Astrocyte of the cerebellum (primary cell): ENCODE measurements around the gene RASA3.

ENCODE experiments used
- DNase-seq: peaks from one replicate; pipeline ENCODE4 v3.0.0-alpha.2; 2011; ENCODE audit warnings: low read depth
- H3K4me3 ChIP-seq: 2 replicates; pipeline ENCODE4 v1.5.1; 2011; ENCODE audit warnings: mild to moderate bottlenecking, low read depth, low read length, moderate library complexity
- in situ Hi-C: cut with HindIII; loops from 2 replicates; pipeline ENCODE4 v1.10.0; 2017; ENCODE audit warnings: low sequenced_read_pairs
- TF ChIP-seq, protein P1 (sequence below): IDR thresholded peaks from 2 replicates; pipeline ENCODE4 v1.5.1; 2012; ENCODE audit warnings: low read length, low read depth, moderate library complexity, mild to moderate bottlenecking; ENCODE audit errors: missing control alignments

The RASA3 gene

DNA sequence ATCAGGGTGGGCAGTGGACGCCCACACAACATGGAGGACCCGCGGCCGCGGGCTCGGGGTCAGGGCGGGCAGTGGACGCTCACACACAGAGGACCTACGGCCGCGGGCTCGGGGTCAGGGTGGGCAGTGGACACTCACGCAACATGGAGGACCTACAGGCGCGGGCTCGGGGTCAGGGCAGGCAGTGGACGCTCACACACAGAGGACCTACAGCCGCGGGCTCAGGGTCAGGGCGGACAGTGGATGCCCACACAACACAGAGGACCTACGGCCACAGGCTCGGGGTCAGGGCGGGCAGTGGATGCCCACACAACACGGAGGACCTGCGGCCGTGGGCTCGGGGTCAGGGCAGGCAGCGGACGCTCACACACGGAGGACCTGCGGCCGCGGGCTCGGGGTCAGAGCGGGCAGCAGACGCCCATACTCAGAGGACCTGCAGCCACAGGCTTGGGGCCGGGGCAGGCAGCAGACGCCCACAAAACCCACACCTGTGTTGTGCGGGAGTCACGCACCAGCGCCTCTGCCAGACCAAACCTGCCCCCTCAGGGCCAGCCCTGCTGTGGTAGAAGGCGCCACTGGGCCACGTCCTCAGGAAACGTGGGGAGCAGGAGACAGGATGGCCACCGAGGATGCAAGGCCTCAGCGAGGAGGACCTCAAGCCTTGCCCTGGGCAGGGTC lies 131.0 kb downstream of the RASA3 start:
- no peak for DNase-seq
- no peak overlapping the region for H3K4me3 ChIP-seq
- in situ Hi-C loops: no loop called here
- TF ChIP-seq, protein P1, sequence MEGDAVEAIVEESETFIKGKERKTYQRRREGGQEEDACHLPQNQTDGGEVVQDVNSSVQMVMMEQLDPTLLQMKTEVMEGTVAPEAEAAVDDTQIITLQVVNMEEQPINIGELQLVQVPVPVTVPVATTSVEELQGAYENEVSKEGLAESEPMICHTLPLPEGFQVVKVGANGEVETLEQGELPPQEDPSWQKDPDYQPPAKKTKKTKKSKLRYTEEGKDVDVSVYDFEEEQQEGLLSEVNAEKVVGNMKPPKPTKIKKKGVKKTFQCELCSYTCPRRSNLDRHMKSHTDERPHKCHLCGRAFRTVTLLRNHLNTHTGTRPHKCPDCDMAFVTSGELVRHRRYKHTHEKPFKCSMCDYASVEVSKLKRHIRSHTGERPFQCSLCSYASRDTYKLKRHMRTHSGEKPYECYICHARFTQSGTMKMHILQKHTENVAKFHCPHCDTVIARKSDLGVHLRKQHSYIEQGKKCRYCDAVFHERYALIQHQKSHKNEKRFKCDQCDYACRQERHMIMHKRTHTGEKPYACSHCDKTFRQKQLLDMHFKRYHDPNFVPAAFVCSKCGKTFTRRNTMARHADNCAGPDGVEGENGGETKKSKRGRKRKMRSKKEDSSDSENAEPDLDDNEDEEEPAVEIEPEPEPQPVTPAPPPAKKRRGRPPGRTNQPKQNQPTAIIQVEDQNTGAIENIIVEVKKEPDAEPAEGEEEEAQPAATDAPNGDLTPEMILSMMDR: no peak

- TF ChIP-seq, protein P1: no peak
- in situ Hi-C loops: no loop called here
- no peak for DNase-seq
- H3K4me3 ChIP-seq: no peak overlapping the region
Measured at GRCh38 chr13:114000151-114001040, 132.0 kb downstream of the RASA3 start.

DNA sequence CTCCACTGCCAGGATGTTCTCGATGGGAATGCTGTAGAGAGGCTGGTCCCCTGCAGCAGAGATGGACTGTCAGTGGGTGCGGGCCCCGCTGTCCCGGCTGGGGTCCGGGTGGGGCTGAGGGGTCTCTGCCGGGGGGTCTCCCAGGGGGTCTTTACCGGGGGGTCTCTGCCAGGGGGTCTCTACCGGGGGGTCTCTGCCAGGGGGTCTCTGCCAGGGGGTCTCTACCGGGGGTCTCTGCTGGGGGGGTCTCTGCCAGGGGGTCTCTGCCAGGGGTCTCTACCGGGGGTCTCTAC lies 132.9 kb downstream of the RASA3 start:
- TF ChIP-seq, protein P1: no peak

GRCh38 chr13:113998781-113999617 lies 133.4 kb downstream of the RASA3 start:
- in situ Hi-C loops: no loop called here
- DNase-seq: no peak
- no peak overlapping the region for H3K4me3 ChIP-seq
- TF ChIP-seq, protein P1: no peak

More for the DNA sequence above, 132.9 kb downstream of the RASA3 start:
- DNase-seq: no peak
- in situ Hi-C loops: no loop called here
- H3K4me3 ChIP-seq: no peak overlapping the region

DNA sequence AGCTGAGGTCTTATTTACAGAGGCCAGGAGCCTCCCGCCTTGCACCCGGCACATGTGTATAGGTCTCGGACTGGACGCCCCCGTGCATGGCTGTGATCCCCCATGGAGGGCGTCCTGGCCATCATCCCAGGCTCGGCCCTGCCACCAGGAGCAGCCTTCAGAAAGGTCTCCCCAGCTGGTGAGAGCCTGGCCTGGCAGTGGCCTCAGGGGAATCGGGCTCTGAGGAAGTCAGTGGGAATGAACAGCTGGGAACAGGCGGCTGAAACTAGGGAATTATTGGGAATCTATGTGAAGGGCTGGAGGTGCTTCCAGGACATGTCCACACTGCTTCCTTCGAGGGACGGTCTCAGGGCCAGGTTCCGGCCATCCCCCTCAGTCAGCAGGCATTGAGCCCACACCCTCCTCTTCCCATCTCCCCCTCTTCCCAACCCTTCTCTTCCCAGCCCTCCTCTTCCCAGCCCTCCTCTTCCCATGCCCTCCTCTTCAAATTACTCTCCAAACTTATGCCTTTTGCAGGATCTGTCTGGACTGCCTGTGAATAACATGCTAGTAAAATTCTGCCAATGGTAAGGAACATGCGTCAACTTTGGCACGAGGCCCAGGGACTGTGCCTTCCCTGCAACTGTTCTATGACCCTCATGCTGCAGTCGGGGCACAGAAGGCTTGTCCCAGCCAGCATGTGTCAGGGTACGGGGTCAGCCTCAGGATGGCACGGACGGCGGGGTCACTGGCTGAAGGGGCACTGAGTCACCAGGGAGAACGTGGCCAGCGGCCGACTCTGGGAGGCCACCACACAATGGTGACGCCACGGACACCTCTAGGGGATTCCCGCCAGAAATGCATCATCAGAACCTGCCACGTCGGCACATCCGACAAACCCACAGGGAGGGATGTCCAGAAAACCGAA lies 134.3 kb downstream of the RASA3 start:
- in situ Hi-C loops: no loop called here
- H3K4me3 ChIP-seq: no peak overlapping the region
- DNase-seq: no peak
- TF ChIP-seq, protein P1: no peak
